Cardiac muscle cell (in vitro differentiated cells and primary cell): ENCODE results near the gene PRKCG. TPM values are rescaled to one million over a fixed set of nuclear protein-coding genes. Genes with fewer than 3 reads are reported as not detected.

Experiments used
- DNase-seq, 2 donors: peaks; one replicate each; pipeline versions ENCODE4 v3.0.0 to v3.0.0-alpha.2; 2010 to 2017; ENCODE audit warnings: low read depth in 1 of 2, low spot score in 1 of 2
- H3K27ac ChIP-seq: fragments of 200-600 bp; sonication (generic); 2 replicates; pipeline ENCODE4 v1.5.1; 2016
- H3K27me3 ChIP-seq: fragments of 200-600 bp; sonication (generic); 2 replicates; pipeline ENCODE4 v1.6.0; 2016; ENCODE audit warnings: control low read depth
- H3K36me3 ChIP-seq: fragments of 200-600 bp; sonication (generic); 2 replicates; pipeline ENCODE4 v1.5.1; 2016; ENCODE audit warnings: control low read depth
- H3K4me1 ChIP-seq: fragments of 200-600 bp; sonication (generic); 2 replicates; pipeline ENCODE4 v1.8.1; 2017; ENCODE audit warnings: low read depth, mild to moderate bottlenecking, mixed run types
- H3K4me3 ChIP-seq: fragments of 200-600 bp; sonication (generic); 2 replicates; pipeline ENCODE4 v1.5.1; 2016; ENCODE audit warnings: mild to moderate bottlenecking
- H3K9me3 ChIP-seq: fragments of 200-600 bp; sonication (generic); 2 replicates; pipeline ENCODE4 v1.5.1; 2017; ENCODE audit warnings: low read depth, mild to moderate bottlenecking, control low read depth
- CTCF ChIP-seq: IDR thresholded peaks from 2 replicates; pipeline ENCODE4 v1.5.1; 2012; ENCODE audit warnings: low read depth, mild to moderate bottlenecking, low read length
- polyA plus RNA-seq: library from polyadenylated mRNA; unstranded; fragments of >200 nt; fragmentation: Nextera tagmentation; extraction: Ambion mirVana; gene quantifications from 2 replicates; pipeline ENCODE4 v1.2.1, GENCODE V29; 2016
- total RNA-seq: library from RNA; depleted of rRNA; stranded (reverse); fragments of >200 nt; gene quantifications from 2 replicates; pipeline ENCODE4 v1.2.3, GENCODE V29; 2016

PRKCG gene
- total and polyA plus RNA-seq, 2 experiments from 2014 or later: 3.2 to 4.3 TPM

- no peak for DNase-seq
- Histone ChIP-seq H3K9me3 (no peaks in the 10 kb centered on the region), H3K27ac (no peak overlapping the region), H3K4me3 (no peak overlapping the region), H3K27me3 (peaks cover 58% of the 10 kb centered on the region), H3K4me1 (no peaks in the 10 kb centered on the region), H3K36me3 (no peaks in the 10 kb centered on the region)
- no peak for TF ChIP-seq CTCF
Observed at GRCh38 chr19:53904909-53905308, 22.9 kb downstream of the PRKCG start.

- Histone ChIP-seq H3K9me3 (no peaks in the 10 kb centered on the region), H3K4me1 (no peaks in the 10 kb centered on the region), H3K36me3 (no peaks in the 10 kb centered on the region), H3K4me3 (no peak overlapping the region), H3K27ac (no peak overlapping the region), H3K27me3 (peaks cover 66% of the 10 kb centered on the region)
- TF ChIP-seq CTCF: no peak
- no peak for DNase-seq
Observed at GRCh38 chr19:53905787-53906186, 23.8 kb downstream of the PRKCG start.

GRCh38 chr19:53906211-53907192 lies 24.5 kb downstream of the PRKCG start:
- Histone ChIP-seq H3K4me3 (no peak overlapping the region), H3K27me3 (peaks cover 74% of the 10 kb centered on the region), H3K9me3 (no peaks in the 10 kb centered on the region), H3K27ac (no peak overlapping the region), H3K4me1 (no peaks in the 10 kb centered on the region), H3K36me3 (no peaks in the 10 kb centered on the region)
- peak; percentile 86 for TF ChIP-seq CTCF
- peak; percentile 37 to 41 for DNase-seq

- no peaks in the 10 kb centered on the region for H3K4me1 ChIP-seq
- no peaks in the 10 kb centered on the region for H3K9me3 ChIP-seq
- TF ChIP-seq CTCF: no peak
- DNase-seq: no peak
- no peak overlapping the region for H3K4me3 ChIP-seq
- H3K27ac ChIP-seq: no peak overlapping the region
- peaks cover 78% of the 10 kb centered on the region for H3K27me3 ChIP-seq
- H3K36me3 ChIP-seq: no peaks in the 10 kb centered on the region
Observed at GRCh38 chr19:53907193-53907581, 25.2 kb downstream of the PRKCG start.

- Histone ChIP-seq H3K9me3 (no peaks in the 10 kb centered on the region), H3K27me3 (peaks cover 78% of the 10 kb centered on the region), H3K27ac (no peak overlapping the region), H3K4me3 (no peak overlapping the region), H3K36me3 (no peaks in the 10 kb centered on the region), H3K4me1 (no peaks in the 10 kb centered on the region)
- TF ChIP-seq CTCF: no peak
- DNase-seq: no peak
Observed at GRCh38 chr19:53907690-53908089, 25.7 kb downstream of the PRKCG start.
